ENCODE results near the gene BIRC2.
"Not testable (repeated sequence)": the region's sequence is repeated elsewhere in the genome, so short reads cannot be mapped to it uniquely, and the experiment has no call there.

Gene BIRC2

DNA sequence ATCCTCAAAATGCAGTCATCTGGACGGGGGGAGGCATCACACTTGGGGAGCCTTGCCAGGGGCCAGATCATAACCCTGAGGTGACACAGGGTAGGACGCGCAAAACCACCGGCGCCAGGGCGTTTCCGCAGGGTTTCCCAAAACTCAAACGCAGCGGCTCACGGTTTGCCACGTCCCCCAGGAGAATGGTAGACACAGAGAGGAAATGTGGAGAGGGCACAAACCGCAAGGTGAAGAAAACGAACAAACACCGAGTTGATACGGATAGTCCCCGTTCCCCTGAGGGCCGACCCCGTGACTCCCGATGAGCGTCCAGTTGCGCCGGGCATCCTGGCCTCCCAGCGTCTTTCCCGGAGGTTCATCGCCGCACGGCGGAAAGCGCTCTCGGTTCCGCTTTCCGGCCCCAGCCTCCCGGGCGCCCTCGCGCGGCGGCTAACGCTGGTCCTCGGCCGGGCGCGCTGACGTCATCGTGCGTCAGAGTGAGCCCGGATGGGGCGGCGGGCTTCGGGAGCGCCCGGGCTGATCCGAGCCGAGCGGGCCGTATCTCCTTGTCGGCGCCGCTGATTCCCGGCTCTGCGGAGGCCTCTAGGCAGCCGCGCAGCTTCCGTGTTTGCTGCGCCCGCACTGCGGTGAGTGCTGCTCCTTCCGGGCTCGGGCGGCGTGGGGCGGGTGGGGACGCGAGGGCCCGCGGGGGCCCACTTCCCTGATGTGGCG lies at the start of gene BIRC2:
Gene BIRC2 (plus strand): TSS at position 467 of the 714 bp plus-strand sequence. CDS start 2,641 bp downstream, outside the sequence.
- DNase-seq (ENCODE audit: low read depth), result peak; percentile 92

DNA sequence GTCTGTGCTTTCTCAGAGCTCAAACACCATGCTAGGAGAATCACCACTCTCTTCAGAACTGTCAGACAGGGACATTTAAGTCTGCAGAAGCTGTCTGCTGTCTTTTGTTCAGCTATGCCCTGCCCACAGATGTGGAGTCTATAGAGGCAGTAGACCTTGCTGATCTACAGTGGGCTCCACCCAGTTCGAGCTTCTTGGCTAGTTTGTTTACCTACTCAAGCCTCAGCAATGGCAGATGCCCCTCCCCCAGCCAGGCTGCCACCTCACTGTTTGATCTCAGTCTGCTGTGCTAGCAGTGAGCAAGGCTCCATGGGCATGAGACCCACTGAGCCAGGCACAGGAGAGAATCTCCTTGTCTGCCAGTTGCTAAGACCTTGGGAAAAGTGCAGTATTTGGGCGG lies 46.2 kb upstream of the BIRC2 start:
- DNase-seq (ENCODE audit: low read depth), result not testable (repeated sequence)

GRCh38 chr11:102302241-102302640 lies 44.8 kb upstream of the BIRC2 start:
- DNase-seq (ENCODE audit: low read depth), result no peak

- DNase-seq (ENCODE audit: low read depth), result no peak
Measured at GRCh38 chr11:102304686-102305085, 42.3 kb upstream of the BIRC2 start.

DNA sequence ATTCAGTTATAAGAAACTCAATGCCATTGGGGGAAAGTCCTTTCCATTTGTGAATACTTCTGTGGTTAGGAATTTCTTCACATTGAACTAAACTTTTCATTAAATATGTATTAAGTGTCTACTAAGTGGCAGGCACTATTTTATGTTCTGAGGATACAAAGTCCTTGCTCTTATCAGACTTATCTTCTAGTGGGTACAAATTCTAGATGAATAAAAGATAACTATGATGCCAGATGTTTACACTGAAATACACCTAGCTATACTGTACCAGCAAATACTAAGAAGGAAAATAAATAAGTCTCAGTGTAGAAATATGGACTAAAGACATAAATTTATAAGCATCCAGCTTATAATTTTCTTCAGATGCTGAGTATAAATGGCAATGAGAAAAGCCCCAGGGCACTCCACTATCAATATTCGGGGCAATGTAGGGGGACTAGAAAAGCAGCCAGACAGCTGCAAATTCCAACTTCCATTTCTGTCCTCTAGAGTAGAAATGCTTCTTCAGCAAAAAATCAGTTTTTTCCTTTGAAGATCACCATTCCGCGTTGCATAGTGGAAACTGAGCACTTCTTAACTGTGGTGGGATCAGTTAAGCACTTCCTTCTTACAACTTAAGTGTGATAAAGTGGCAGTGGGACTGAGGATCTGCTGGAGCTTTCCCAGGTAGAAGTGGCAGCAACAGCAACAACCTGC lies 41.5 kb upstream of the BIRC2 start:
- DNase-seq (ENCODE audit: low read depth), result no peak

DNA sequence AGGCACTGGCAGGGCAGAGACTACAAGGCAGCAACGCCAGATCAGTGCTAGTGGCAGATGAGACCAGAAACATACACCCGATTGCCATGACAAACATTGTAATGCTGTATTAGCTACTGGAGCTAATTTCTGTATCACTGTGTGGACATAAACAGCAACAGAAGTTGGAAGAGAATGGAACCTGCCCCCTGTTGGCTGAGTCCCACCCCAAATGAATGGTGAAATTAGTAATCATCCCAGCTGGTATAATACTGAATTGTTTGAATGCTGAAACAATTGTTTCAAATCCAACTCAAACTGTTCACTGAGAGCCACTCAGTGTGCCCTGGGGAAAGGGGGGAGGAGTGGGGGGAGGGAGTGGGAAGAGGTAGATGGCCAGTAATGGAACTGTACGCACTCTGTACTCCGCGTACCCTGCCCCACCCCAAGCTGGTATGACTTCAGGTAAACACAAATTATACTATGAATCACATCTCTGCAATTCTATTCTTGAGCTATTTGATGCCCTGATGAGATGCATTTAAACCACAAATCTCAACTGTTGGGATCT lies 40.9 kb upstream of the BIRC2 start:
- DNase-seq (ENCODE audit: low read depth), result no peak

GRCh38 chr11:102306817-102307726 lies 39.9 kb upstream of the BIRC2 start:
- no peak for DNase-seq (ENCODE audit: low read depth)

GRCh38 chr11:102307727-102308038 lies 39.3 kb upstream of the BIRC2 start:
- DNase-seq (ENCODE audit: low read depth), result no peak

DNA sequence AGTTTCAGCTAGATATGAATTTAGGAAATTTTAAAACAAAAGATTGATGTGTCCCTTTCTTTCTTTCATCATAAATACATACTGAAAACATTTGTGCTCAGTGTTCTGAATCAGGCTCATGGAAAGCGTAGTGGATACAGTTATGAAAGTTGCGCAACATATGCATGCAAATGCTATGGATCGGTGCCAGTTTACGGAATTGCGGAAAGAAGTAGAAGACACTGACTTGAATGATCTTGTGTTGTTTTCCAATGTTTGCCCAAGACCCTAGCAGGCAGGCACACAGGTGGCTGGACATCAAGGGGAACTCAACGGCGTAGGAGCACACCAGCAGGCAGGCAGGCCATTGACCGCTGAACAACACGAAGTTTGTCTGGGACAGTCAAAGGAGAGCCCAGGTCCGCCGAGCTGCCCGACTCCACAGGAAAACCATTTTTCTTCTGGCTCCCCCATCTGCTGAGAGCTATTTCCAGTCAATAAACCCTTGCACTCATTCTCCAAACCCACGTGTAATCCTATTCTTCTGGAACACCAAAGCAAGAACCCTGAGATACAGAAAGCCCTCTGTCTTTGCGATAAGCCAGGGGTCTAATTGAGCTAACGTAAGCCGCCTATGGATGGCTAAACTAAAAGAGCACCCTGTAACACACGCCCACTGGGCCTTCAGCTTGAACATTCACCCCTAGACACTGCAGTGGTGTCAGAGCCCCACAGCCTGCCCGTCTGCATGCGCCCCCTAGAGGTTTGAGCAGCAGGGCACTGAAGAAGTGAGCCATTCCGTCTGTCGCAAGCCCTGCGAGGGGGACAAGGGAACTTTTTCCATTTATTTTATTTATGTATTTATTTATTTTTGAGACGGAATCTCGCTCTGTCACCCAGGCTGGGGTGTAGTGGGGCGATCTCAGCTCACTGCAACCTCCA lies 37.1 kb upstream of the BIRC2 start:
- DNase-seq (ENCODE audit: low read depth), result no peak

GRCh38 chr11:102312667-102313066 lies 34.3 kb upstream of the BIRC2 start:
- no peak for DNase-seq (ENCODE audit: low read depth)

DNA sequence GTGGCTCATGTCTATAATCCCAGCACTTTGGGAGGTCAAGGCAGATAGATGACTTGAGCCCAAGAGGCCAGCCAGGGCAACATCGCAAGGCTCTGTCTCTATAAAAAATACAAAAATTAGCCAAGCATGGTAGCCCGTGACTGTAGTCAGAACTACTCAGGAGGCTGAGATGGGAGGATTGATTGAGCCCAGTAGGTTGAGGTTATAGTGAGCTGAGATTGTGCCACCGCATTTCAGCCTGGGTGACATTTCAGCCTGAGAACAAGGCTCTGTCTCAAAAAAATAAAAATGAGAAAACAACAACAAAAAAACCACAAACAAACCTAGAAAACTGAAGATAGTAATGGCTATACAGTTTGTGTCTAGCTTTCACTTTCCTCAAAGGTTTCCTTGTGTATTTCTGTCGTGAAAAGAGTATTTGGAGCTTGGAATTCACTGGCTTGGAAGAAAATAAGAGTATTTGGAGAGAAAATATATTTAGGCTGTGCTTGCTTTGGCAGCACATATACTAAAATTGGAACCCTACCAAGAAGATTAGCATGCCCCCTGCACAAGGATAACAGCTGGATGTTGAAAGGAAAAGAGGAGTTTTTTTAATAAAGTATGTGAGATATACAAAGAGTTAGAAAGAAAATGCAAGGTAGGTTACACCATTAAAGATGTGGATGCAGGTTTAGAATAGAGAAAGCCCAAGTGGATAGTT lies 33.6 kb upstream of the BIRC2 start:
- no peak for DNase-seq (ENCODE audit: low read depth)

DNA sequence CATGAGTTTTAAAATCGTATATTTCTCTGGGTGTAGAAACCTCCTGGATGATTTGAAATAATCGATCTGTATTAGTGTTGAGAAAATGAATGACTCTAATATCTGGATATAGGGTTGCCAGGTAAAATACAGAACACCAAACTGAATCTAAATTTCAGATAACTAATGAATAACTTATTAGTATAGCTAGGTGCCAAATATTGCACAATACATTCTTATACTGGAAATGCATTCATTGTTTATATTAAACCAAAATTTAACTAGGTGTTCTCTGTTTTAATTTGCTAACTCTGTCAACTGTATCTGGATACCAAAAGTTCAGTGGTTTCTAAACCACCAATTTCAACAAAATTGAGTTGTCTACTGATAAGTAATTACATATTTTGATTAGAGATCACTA lies 32.2 kb upstream of the BIRC2 start:
- no peak for DNase-seq (ENCODE audit: low read depth)

GRCh38 chr11:102316346-102316904 lies 30.6 kb upstream of the BIRC2 start:
- no peak for DNase-seq (ENCODE audit: low read depth)

DNA sequence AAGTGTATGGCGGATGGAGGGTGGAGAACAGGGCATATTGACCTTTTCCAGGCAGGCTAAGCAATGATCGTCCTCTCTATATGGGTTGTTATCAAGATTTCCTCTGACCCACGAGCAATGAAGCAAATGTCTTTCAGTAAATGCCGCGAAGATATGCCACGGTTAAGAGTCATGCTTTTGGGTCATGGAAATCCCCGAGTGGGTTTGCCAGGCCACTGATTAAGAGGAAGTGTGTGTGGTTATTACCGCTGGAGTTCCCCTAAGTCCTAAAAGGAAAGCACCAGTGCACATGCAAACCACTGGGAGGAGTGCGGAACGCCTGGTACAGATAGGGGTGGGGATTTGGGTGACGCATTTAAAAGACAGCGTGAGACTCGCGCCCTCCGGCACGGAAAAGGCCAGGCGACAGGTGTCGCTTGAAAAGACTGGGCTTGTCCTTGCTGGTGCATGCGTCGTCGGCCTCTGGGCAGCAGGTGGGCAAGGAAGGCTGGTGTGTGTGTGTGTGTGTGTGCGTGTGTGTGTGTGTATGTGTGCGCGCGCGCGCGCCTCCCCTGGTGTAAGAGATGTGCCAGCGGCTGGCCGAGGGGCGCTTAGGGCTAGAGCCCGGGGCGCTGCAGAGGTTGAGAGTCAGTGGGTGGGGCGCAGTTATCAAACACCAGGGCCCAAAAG lies 29.8 kb upstream of the BIRC2 start, which contains the start of gene BIRC3:
Gene BIRC3 (plus strand): TSS at position 386 of the 669 bp plus-strand sequence. CDS start 7,026 bp downstream, outside the sequence.
- peak; percentile 83 for DNase-seq (ENCODE audit: low read depth)

GRCh38 chr11:102317768-102318103 lies 29.3 kb upstream of the BIRC2 start:
- DNase-seq (ENCODE audit: low read depth), result no peak

GRCh38 chr11:102318469-102318868 lies 28.5 kb upstream of the BIRC2 start:
- peak; percentile 26 for DNase-seq (ENCODE audit: low read depth)

DNA sequence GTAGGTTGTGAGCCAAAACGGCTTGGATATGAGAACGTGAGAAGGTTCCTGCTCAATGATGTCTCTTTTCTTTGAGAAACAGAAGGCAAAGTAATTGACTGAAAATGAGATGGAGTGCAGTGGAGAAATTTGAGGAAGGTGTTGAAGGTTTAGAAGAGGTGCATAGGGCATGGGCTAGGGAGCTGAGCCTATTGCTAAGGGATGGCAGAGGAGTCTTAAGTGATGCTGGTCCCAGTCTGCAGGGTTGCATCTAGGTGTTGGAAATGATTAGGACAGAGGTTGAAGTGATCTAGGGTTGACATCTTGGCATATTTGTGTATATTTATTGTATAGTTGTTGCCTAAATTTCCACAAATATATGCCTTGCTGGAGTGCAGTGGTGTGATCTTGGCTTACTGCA lies 27.5 kb upstream of the BIRC2 start:
- no peak for DNase-seq (ENCODE audit: low read depth)

DNA sequence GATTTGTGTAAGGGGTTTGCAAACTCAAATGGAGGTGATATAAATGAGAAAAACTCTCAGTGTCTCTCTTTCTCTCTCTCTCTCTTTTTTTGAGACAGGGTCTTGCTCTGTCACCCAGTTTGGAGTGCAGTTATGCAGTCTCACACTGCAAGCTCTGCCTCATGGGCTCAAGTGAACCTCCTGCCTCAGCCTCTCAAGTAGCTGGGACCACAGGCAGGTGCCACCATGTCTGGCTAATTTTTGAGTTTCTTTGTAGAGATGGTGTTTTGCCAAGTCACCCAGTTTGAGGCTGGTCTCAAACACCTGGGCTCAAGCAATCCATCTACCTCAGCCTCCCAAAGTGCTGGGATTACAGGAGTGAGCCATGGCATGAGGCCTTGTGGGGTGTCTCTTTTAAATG lies 26.8 kb upstream of the BIRC2 start:
- no peak for DNase-seq (ENCODE audit: low read depth)

- no peak for DNase-seq (ENCODE audit: low read depth)
Measured at GRCh38 chr11:102320679-102321078, 26.3 kb upstream of the BIRC2 start.

DNA sequence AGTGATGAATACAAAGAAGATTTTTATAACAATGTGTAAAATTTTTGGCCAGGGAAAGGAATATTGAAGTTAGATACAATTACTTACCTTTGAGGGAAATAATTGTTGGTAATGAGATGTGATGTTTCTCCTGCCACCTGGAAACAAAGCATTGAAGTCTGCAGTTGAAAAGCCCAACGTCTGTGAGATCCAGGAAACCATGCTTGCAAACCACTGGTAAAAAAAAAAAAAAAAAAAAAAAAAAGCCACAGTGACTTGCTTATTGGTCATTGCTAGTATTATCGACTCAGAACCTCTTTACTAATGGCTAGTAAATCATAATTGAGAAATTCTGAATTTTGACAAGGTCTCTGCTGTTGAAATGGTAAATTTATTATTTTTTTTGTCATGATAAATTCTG lies 24.5 kb upstream of the BIRC2 start:
- no peak for DNase-seq (ENCODE audit: low read depth)
